ENCODE measurements around the gene EGF. TPM values are rescaled to one million over a fixed set of nuclear protein-coding genes. Genes with fewer than 3 reads are reported as not detected.
A peak's percentile ranks its signal among the peaks of the same experiment; 100 is the strongest.
"Not testable (repeated sequence)": the region's sequence is repeated elsewhere in the genome, so short reads cannot be mapped to it uniquely, and the experiment has no call there.

The EGF gene
- polyA plus RNA-seq, 1 donor from 2014 or later: 0.51 TPM

DNA sequence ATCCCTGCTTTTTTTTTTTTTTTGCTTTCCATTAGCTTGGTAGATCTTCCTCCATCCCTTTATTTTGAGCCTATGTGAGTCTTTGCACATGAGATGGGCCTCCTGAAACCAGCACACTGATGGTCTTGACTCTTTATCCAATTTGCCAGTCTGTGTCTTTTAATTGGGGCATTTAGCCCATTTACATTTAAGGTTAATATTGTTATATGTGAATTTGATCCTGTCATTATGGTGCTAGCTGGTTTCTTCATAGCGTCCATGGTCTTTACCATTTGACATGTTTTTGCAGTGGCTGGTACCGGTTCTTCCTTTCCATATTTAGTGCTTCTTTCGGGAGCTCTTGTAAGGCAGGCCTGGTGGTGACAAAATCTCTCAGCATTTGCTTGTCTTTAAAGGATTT lies 24.7 kb downstream of the EGF start:
- not testable (repeated sequence) for H3K27ac Mint-ChIP-seq, H3K4me3 Mint-ChIP-seq, H3K36me3 Mint-ChIP-seq, H3K27me3 Mint-ChIP-seq, H3K4me1 Mint-ChIP-seq
- H3K9me3 Mint-ChIP-seq: peaks cover 0 to 12% (median 9%) of the 10 kb centered on the region in 3 donors

DNA sequence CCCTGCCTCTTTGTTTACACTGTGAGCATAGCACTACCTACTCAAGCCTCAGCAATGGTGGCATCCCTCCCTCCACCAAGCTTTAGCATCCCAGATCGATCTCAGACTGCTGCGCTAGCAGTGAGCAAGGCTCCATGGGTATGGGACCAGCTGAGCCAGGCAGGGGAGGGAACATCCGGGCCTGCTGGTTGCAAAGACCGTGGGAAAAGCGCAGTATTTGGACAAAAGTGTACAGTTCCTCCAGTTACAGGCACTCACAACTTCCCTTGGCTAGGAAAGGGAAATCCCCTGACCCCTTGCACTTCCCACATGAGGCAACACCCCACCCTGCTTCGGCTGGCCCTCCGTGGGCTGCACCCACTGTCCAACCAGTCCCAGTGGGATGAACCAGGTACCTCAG lies 26.5 kb downstream of the EGF start:
- Mint-ChIP-seq H3K4me1 (no peaks in the 10 kb centered on the region), H3K27me3 (peaks cover 8% of the 10 kb centered on the region), H3K36me3 (no peaks in the 10 kb centered on the region), H3K9me3 (peaks cover 0 to 12% (median 9%) of the 10 kb centered on the region in 3 donors), H3K27ac (no peak overlapping the region), H3K4me3 (no peak overlapping the region)

DNA sequence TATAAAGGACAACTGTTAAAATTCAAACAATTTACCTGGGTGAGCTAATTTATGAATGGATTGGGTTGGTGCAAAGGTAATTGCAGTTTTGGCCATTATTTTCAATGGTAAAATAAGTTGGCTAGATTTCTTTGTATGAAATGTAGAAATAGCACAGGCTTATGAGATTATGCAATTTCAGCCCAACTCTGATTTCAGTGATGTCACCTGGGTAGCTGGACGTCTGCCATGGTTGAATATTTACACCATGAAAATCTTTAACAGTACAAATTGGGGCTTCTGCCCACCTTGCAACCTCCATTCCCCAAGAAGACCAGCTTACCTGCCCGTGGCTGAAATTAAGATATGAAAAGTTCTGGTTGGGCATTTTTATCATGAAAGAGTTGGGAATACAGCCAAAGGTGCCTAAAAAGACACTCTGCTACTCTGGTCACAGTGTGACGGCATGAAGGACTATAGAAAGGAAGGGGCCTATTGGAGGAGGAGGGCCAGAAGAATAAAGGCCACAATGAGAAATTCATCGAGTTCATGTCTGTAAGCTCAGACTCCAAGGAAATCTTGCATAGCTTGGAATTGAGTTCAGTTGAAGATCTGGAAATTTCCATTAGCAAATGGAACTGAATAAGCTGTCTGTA lies 29.7 kb downstream of the EGF start:
- Mint-ChIP-seq H3K27ac (no peak overlapping the region), H3K4me3 (no peak overlapping the region), H3K27me3 (peaks cover 8% of the 10 kb centered on the region), H3K9me3 (peaks cover 0 to 2% (median 0%) of the 10 kb centered on the region in 3 donors), H3K4me1 (no peaks in the 10 kb centered on the region), H3K36me3 (no peaks in the 10 kb centered on the region)

DNA sequence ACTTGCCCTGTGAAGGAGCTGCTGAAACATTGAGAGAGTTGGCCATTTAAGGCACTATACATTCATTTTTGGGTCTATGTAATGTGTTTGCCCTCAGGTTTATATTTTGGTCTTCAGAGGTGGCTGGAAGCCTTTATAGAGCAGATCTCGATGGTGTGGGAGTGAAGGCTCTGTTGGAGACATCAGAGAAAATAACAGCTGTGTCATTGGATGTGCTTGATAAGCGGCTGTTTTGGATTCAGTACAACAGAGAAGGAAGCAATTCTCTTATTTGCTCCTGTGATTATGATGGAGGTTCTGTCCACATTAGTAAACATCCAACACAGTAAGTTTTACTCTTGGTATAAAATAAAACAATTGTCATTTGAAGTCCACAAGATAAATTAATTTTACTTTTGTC lies 31.1 kb downstream of the EGF start:
- Mint-ChIP-seq H3K9me3 (peaks cover 0 to 2% (median 0%) of the 10 kb centered on the region in 3 donors), H3K4me1 (no peaks in the 10 kb centered on the region), H3K27ac (no peak overlapping the region), H3K36me3 (no peaks in the 10 kb centered on the region), H3K27me3 (peaks cover 8% of the 10 kb centered on the region), H3K4me3 (no peak overlapping the region)

DNA sequence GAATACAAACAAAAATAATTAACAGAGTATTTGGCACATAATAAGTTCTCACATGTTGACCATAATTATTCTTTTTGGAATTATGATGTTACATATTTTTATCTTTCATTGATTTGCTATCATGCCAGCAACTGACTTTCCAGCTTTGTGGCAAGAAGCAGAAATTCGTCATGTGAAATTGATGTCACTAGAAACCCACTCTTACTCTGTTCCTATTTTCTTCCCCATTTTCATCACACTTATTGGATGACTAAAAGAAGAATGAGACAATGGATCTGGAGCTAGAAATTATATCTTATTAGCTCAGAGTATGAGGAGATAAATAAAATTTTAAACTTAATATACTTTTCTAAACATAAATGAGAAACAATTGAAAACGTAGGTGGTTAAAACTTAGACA lies 31.9 kb downstream of the EGF start:
- H3K36me3 Mint-ChIP-seq: no peaks in the 10 kb centered on the region
- H3K4me1 Mint-ChIP-seq: no peaks in the 10 kb centered on the region
- no peak overlapping the region for H3K27ac Mint-ChIP-seq
- H3K4me3 Mint-ChIP-seq: no peak overlapping the region
- peaks cover 0 to 2% (median 0%) of the 10 kb centered on the region in 3 donors for H3K9me3 Mint-ChIP-seq
- peaks cover 5% of the 10 kb centered on the region for H3K27me3 Mint-ChIP-seq

DNA sequence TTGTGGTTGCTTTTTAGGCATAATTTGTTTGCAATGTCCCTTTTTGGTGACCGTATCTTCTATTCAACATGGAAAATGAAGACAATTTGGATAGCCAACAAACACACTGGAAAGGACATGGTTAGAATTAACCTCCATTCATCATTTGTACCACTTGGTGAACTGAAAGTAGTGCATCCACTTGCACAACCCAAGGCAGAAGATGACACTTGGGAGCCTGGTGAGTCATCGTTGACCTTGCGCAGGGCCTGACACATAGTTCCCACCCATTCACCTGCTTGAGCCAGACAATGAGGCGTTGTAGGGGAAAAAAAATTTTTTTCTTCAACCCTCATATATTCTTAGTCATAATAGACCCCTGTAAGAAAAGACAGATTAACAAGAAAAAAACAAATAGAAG lies 32.4 kb downstream of the EGF start:
- Mint-ChIP-seq H3K27ac (no peak overlapping the region), H3K9me3 (peaks cover 0 to 2% (median 0%) of the 10 kb centered on the region in 3 donors), H3K27me3 (peaks cover 5% of the 10 kb centered on the region), H3K4me1 (no peaks in the 10 kb centered on the region), H3K36me3 (no peaks in the 10 kb centered on the region), H3K4me3 (no peak overlapping the region)

DNA sequence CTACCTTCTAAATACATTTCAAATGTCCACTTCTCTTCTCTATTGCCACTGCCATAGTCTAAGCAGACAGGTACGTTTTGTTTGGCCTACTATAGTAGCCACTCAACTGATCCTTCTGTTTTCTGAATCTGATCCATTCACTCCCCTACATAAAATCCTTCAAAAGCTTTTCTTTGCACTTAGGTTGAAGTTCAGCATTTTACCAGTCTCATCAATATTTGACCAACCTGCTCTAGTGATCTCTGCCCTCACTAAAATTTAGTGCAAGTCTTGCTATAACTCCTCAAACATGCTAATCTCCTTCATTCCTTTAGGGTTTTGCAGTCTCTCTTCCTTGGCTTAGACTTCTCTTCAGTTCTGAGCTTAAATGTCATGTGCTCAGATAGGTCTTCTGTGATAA lies 33.4 kb downstream of the EGF start:
- Mint-ChIP-seq H3K4me1 (no peaks in the 10 kb centered on the region), H3K27me3 (peaks cover 5% of the 10 kb centered on the region), H3K9me3 (peaks cover 0 to 2% (median 0%) of the 10 kb centered on the region in 3 donors), H3K4me3 (no peak overlapping the region), H3K27ac (peak overlapping the region in 1 of 3 donors; percentile 42), H3K36me3 (no peaks in the 10 kb centered on the region)

DNA sequence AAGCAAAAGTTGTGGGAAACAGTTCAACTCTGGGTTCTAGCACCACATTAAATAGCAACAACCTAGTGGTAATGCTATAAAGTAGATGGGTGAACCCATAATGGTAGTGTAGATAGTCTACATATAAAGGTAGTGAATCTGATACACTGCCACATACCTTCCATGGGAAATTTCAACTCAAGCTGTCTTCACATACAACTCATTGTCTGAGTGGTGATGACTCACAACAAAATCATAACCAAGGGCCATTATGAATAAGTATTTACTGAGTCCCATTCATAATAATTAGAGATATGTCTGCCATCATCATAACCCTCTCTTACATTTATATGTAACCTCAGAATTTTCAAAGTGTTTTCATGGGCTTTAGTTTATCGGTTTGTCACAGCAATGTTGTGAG lies 34.8 kb downstream of the EGF start:
- no peak overlapping the region for H3K27ac Mint-ChIP-seq
- no peak overlapping the region for H3K4me3 Mint-ChIP-seq
- H3K9me3 Mint-ChIP-seq: no peaks in the 10 kb centered on the region
- no peaks in the 10 kb centered on the region for H3K4me1 Mint-ChIP-seq
- no peaks in the 10 kb centered on the region for H3K36me3 Mint-ChIP-seq
- H3K27me3 Mint-ChIP-seq: peaks cover 1% of the 10 kb centered on the region

DNA sequence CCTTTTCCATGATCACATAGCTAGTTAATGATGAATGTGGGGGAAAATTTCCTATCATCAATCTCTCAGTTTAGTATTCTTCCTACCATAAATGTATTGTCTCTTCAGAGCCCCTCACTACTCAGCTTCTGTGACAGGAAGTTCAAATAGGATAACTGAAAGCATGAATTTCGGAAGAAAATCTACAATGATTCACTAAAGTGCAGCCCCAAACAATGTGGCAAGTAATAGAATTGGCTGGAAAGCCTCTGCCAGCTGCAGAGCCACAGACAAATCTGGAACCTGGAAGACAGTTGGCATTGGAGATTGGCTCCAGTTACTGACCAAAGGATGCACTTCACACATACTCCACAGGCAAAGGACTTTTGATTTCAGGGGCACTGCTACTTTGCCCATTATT lies 35.2 kb downstream of the EGF start:
- H3K36me3 Mint-ChIP-seq: no peaks in the 10 kb centered on the region
- no peaks in the 10 kb centered on the region for H3K4me1 Mint-ChIP-seq
- no peaks in the 10 kb centered on the region for H3K9me3 Mint-ChIP-seq
- H3K27ac Mint-ChIP-seq: no peak overlapping the region
- H3K4me3 Mint-ChIP-seq: no peak overlapping the region
- no peaks in the 10 kb centered on the region for H3K27me3 Mint-ChIP-seq

DNA sequence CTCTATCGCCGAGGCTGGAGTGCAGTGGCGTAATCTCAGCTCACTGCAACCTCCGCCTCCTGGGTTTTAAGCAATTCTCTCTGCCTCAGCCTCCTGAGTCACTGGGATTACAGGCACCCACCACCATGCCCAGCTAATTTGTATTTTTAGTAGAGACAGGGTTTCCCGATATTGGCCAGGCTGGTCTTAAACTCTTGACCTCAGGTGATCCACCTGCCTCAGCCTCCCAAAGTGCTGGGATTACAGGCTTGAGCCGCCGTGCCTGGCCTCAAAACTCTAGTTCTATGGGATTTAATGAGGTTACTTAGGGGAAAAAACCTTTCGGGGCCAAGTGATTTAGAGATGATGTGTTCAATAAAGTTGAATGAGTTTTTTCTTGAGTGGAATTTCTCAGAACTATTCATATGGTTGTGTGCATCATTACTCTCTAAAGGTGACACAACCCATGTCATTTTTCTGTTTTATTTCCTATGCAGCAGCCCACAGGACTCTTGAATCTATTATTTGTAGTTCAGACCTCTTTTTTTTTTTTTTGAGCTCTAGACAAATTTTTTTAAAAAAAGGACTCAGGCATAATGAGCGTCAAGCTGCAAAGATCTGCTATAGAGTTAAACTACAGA lies 36.5 kb downstream of the EGF start:
- not testable (repeated sequence) for H3K4me3 Mint-ChIP-seq, H3K27me3 Mint-ChIP-seq, H3K27ac Mint-ChIP-seq, H3K36me3 Mint-ChIP-seq, H3K9me3 Mint-ChIP-seq, H3K4me1 Mint-ChIP-seq

DNA sequence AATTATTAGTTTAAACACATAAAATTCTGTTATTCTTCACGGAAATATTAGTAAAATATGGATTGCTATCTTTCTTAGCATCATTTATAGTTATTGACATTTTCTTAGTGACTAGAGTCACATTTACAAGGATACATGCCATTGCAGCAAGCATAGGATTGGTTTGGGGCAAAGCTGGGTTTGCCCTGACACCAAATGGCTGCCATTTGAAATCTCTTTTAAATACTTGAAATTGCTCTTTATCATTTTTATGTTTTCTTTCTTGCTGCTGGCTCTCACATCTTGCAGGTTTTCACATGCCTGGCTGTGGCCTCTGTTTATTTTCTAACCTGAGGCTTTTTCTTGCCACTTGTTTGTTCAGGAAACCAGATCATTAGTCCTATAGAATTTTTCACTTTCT lies 39.9 kb downstream of the EGF start:
- Mint-ChIP-seq H3K27ac (no peak overlapping the region), H3K4me1 (no peaks in the 10 kb centered on the region), H3K27me3 (no peaks in the 10 kb centered on the region), H3K9me3 (no peaks in the 10 kb centered on the region), H3K36me3 (no peaks in the 10 kb centered on the region), H3K4me3 (no peak overlapping the region)

DNA sequence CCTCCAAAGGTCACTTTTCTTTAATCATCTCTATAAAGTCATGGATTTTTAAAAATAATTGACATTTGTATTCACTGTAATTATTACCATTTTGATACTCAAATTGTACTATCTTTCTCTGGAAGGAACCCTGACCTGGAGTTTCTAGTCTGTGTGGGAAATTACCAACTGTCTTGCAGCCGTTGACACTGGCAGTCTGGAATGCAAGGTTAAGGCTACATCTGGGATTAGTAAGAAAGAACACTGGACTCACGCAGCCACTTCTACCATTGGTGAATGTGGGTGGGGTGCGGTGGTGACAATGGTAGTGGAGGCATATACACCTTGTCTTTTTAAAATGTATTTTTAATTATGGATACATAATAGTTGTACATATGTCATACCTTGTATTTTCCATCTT lies 40.9 kb downstream of the EGF start:
- Mint-ChIP-seq H3K27me3 (peaks cover 1% of the 10 kb centered on the region), H3K27ac (no peak overlapping the region), H3K4me3 (no peak overlapping the region), H3K9me3 (no peaks in the 10 kb centered on the region), H3K36me3 (no peaks in the 10 kb centered on the region), H3K4me1 (no peaks in the 10 kb centered on the region)

DNA sequence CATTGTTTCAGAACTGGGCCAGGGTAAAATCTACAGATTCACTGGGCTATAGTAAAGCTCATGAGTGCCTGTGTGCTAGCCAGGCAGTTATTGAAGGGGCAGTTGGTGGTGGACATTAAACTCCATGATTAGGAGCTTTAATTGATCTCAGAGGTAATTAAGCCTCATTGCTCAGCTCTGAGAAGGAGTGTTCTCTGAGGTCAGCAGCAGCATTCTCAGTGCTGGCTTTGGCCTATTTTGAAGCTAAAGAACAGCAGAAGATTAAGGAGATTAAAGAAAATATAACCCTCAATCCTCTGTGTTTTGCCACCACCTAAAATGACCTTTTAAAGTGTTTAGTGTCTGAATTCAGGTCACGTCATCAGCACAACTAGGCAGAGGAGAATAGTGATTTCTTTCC lies 42.5 kb downstream of the EGF start:
- H3K9me3 Mint-ChIP-seq: no peaks in the 10 kb centered on the region
- H3K4me3 Mint-ChIP-seq: no peak overlapping the region
- peaks cover 0 to 3% (median 0%) of the 10 kb centered on the region in 3 donors for H3K4me1 Mint-ChIP-seq
- H3K36me3 Mint-ChIP-seq: no peaks in the 10 kb centered on the region
- H3K27ac Mint-ChIP-seq: no peak overlapping the region
- H3K27me3 Mint-ChIP-seq: peaks cover 1% of the 10 kb centered on the region

DNA sequence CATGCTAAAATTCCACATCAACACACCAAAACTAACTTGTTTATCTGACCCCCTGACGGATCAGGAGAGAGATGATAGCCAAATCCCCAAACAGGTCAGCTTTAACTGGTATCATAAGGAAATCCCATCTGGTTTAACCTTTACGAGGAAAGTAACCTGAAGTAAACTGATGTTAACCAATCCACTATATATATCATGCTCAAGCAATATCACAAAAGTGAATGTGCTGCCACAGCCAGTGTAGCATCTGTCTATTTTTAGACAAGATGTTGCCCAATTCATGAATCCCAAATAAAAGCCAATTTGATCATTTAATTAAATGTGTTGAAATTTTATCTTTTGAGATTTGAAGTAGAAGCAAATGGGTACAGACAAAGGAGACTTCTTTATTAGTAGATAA lies 44.5 kb downstream of the EGF start:
- Mint-ChIP-seq H3K27ac (peak overlapping the region in 1 of 3 donors; percentile 21), H3K4me1 (peaks cover 0 to 3% (median 0%) of the 10 kb centered on the region in 3 donors), H3K27me3 (peaks cover 2% of the 10 kb centered on the region)

DNA sequence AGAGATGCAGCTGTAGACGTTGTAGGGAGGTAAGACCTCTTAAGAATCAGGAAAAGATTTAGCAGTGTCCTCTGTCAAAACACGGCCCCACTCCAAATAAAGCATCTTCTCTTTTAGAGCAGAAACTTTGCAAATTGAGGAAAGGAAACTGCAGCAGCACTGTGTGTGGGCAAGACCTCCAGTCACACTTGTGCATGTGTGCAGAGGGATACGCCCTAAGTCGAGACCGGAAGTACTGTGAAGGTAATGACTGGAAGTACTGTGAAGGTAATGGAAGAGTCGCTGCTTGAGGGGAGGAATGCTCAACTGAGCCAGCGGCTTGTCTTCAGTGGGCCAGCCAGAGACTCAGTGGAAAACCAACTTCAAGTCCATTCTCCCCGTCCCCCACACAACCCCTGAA lies 46.5 kb downstream of the EGF start:
- Mint-ChIP-seq H3K4me3 (no peak overlapping the region), H3K27ac (no peak overlapping the region)

More for the DNA sequence above, 44.5 kb downstream of the EGF start:
- Mint-ChIP-seq H3K4me3 (no peak overlapping the region), H3K9me3 (no peaks in the 10 kb centered on the region), H3K36me3 (no peaks in the 10 kb centered on the region)

DNA sequence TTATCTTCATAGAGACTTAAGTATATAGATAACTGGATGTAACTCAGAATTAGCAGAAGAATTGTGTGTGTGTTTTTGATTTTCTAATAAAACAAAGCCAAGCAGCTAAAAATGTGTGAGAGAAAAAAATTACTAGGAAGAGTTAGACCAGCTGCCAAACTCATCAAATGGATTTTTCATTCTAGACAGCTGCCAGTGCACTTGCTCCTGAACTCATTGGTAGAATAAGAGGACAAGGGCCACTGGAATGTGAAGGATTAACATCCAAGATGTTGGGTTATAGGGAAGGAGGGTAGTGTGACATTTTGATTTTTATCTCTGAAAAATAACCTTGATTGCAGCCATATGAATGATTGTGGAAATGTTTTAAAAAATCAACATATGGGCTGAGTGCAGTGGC lies 49.7 kb downstream of the EGF start:
- Mint-ChIP-seq H3K27me3 (peaks cover 14% of the 10 kb centered on the region), H3K9me3 (no peaks in the 10 kb centered on the region), H3K36me3 (no peaks in the 10 kb centered on the region), H3K27ac (no peak overlapping the region), H3K4me3 (no peak overlapping the region), H3K4me1 (peaks cover 0 to 3% (median 1%) of the 10 kb centered on the region in 3 donors)

More for the DNA sequence above, 46.5 kb downstream of the EGF start:
- H3K36me3 Mint-ChIP-seq: no peaks in the 10 kb centered on the region
- no peaks in the 10 kb centered on the region for H3K9me3 Mint-ChIP-seq
- H3K27me3 Mint-ChIP-seq: peaks cover 7% of the 10 kb centered on the region
- H3K4me1 Mint-ChIP-seq: peaks cover 0 to 3% (median 0%) of the 10 kb centered on the region in 3 donors

Data from IgD-negative memory B cell (primary cell).